NCI-H128 (cell line): ENCODE measurements around the gene GIMAP1.

Experiments
- DNase-seq: peaks from one replicate; lab custom pipeline; 2025; ENCODE audit not compliant: unreplicated experiment; lab: John Stamatoyannopoulos, UW

The GIMAP1 gene

DNA sequence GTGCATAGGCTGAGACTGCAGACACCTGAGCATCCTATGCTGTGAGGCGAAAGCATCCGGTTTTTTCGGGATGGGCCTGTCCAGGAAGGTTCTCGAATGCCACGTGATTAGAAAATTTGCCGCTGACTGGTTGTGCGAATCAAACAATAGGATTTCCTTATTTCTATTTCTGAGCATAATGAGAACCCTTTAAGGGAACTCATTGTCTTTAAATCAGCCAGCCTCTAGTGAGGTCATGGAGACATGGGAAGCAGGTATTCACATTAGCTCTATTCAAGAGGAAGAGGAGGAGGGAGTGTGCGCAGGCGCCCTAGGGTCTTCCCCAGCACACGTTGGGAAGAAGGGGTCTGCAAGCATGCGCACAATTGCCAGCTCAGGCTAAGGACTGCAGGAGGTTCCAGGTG, 5.6 kb downstream of the GIMAP1 start:
- DNase-seq: no peak

DNA sequence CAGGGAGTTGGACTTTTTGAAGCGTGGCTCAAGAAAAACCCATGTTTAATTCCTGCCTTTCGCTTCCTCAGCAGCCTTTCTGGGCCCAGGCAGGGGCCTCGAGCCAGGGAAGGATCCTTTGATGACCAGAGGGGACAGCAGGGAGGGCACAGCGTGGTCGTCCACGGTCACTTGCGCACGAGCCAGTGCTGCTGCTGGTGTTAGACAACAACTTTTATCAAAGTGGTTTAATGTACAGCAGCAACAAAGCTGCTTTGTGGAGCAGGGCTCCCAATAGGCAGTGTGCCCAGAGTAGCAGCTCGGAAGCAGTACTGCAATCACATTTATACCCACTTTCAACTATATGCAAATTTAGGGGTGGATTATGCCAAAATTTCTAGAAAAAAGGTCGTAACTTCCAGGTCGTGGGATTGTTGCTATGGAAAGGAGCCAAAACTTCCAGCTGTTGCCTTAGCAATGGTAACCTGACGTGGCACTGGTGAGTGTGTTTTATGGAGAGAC, 6.1 kb downstream of the GIMAP1 start:
- no peak for DNase-seq

DNA sequence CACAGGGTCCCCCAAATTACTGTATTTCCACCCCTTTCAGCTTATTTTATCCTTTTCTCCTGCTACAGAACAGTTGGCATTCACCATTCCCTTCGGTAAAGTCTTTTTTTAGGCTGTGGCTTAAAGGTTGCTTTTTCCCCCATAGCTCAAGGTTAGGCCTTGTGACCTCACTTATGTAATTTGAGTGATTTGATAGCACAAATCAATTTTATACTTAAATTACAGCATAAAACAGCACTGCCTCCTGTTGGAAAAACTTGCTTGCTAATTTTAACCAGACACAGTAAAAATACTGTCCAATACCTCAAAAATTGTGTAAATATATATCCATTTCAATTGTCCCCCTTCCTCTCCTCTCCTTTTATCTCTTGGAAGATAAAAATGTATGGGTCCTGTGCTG, 7.1 kb downstream of the GIMAP1 start:
- DNase-seq: no peak

DNA sequence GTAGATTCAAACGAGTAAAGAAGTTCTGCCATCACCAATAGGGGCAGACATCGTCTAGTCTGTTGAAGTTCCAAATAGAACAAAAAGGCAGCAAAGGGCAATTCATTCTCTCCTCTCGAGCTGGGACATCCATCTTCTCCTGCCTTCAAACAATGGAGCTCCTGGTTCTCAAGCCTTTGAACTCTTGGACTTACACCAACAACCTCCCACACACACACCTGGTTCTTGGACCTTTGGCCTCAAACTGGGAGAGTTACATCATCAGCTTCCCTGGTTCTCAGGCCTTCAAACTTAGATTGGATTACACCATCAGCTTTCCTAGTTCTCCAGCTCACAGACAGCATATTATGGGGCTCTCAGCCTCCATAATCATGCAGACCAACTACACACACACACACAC, 11.0 kb downstream of the GIMAP1 start:
- no peak for DNase-seq

DNA sequence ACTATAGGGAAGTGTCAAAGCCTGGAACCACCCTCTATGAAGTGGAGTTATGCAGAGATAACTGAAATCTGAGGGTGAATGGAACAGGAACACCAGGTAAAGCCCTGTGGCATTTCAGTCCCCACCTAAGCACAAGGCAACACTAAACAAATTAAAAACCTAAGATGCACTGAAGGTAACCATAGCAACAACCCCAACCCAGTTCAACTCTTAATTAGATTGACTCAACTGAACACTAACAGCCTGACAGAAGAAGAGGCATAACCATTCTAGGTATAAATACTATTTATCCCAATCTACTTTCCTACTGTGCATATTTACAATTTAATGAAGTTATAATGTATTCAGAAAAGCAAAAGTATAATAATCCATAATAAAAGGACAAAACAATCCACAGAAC, 11.6 kb downstream of the GIMAP1 start:
- DNase-seq: no peak

DNA sequence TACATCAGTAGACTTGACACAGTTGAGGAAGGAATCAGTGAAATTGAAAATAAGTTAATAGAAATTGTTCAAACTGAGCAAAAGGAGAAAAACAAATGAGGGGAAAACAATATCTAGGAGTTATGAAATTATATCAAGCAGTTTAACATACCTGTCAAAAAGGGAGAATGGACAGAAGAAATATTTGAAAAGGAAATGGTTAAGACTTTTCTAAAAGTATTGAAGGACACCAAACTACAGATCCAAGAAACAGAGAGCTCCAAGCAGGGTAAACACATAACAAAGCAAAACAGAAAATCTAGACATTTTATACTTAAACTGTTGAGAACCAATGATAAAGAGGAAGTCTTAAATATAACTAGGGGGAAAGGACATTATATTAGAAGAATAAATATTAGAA, 12.2 kb downstream of the GIMAP1 start:
- DNase-seq: no peak

DNA sequence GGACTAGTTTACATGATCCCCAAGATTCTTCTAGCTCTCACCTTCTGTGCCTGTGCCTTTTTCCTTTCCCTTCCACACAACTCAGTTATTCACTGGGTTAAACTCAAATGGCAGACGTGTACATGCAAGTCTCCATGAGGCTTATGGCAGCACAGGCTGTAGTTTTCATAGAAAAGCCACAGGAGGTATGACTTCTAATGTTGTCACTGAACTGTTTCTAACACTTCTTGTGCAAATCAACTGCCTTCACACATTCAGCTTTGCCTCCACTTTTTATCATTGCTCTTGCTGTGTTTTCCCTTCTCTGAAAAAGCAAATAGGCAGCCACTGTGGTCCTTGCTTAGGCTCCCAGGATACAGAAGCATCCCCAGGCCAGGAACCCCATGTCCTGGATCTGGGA, 15.5 kb downstream of the GIMAP1 start:
- DNase-seq: no peak

DNA sequence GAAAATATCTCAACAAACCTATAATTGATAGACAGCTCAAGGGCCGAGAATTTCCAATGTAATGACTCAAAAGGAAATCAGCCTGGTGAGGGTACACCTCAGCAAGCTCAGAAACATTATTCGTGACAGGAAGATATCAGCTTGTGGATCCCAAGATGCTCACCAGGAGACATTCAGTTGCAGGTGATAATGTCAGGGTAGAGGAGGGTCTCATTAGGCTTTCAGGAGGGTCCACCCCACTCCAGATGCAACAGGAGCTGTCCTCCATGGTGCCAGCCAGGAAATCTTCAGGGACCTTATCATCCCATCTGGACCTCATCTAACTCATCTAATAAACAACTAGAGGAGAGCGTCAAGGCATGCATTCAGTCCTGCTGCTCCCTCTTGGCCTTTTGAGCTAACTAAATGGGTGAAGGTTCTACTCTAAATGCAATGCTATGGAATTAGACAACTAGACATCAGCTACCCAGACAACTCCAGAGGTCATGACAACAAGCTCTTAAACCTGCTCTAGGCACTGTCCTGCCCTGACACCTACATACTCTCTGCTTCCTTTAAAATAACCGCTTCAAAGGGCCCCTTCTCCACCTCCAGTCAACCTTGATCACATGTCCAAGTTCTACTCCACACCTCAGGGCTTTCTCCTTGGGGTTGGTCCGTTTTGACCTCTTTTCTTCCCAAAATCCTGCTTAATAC, 16.5 kb downstream of the GIMAP1 start:
- no peak for DNase-seq

DNA sequence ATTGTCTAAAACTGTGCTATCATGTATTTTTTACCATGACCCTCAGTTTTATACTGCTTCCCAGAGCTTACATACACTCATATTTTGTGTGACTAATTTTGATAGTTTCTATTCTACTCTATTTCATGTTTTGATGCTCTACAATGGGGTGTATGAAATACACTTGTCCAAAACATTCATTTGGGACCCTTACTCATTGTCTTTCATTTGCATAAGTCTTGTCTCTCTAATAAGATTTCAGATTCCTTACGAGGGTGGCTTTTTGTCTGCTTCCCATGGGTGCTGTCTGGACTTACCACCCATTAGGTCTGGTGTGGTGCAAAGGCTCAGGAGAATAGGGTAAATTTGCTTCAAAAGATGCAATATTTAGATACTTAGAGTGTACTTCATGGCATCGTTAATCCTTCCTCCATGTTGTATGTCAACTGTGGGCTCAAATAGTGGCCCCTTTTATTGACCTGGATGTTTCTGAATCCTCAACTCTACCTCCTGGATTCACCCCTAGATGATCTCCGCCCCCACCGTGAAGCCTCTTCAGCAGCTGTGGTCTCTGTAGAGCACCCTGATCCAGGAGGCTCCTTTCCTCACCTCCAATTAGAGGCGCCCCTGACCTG, 17.2 kb downstream of the GIMAP1 start:
- DNase-seq: no peak

DNA sequence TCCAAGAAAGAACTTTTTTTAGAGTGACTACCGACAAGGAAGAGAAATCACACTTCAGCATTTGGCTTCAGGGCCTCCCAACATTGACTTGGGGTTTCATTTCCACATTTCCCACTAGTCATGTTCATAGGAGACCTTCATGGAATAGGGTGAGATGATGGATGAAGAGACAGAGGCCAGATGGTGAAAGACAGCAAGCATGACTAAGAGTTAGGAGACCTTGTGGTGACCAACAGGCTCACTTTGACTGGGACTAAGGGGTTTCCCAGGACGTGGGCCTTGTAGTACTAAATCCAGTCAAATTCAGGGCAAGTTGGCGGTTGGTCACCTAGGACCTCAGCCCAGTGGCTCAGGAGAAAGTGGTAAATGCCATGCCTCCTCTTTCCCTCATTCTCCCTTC, 17.8 kb downstream of the GIMAP1 start:
- DNase-seq: no peak

DNA sequence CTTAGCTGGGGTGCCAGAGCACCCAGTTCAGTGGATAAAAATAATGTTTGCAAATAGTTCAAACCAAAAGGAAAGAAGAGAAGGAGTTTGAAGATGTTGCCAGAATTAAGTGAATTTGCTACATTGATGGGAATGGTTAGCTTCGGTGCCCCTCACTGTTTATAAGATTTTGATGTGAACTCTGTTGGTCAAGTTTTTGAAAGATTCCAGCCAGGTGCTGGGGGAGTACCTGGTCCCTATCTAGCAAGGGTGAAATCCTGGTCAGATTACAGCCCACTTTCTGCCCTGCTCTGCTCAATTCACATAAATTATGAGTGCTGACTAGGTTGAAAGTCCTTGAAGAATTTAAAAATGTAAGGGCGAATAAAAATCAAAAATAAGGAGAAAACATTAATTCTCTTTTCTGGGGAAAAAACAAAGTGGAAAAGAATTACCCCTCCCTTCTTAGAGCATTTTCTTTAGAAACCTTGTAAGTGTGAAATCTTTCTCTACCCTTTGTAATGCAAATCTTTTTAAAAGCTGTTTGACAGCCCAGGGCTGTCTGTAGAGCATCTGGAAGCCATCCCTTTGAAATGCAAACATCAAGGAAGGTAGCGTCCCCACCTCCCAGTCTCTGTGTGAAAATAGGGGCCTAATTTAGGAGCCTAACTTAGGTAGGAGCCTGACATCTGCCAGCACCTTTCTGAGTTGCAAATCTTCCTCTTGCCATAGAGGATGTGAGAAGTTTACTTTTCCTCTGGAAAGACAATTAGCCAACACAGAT, 19.4 kb downstream of the GIMAP1 start:
- no peak for DNase-seq

DNA sequence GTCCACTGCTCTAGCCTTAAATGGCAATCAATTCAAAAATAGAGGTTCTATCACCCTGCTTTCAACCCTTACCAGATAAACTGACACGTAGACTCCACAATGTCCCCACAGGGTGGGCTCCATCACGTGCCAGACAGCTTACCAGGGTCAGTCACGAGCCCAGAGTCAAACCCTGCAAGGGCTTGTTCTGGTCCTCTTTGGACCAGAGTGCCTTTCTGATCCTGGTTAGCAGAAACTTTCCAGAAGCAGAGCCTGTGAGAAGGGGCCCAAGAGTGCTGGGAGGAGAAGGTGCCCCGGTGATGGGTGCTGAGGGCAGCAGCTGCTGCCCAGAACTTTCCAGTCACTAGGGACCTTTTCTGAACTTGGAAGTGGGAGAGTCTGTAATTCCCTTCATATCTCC, 20.5 kb downstream of the GIMAP1 start:
- DNase-seq: no peak

DNA sequence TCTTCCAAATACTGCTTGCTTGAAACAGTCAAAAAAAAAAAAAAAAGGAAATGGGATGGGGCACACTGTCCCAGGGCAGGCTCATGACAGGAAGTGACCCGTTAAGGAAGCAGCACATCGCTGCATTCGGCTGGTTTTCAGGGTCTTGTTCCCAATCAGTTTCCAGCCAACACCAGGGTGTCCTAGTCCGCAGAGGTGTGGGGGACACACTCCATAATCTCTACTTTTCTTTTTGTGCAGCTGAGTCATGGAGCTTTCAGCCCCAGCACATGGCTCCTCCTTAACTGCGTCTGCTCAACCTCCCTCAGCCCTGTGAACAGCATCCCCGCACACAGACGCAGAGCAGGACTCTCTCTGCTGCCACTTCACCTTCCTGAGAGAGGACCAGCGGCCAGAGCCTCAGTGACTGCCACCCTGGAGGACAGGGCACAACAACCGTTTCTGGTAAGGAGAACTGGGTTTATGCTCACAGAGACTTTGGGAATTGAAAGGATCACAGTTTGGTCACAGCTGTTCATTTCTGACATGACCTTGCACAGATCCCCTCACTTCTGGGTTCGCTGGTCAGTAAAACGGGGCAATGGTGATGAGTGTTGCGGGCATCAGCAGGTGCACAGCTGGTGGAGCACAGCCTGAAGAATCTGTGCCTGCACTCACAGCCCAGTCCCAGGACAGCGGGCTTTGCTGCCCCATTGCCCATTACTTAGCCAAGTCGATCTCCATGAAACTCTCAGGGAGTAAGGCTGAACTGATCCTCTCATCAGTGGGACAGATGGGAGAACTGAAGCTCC, 21.0 kb downstream of the GIMAP1 start, which contains the start of gene GIMAP5:
Gene GIMAP5 (plus strand): TSS at position 154 of the 791 bp plus-strand sequence. CDS start 3,467 bp downstream, outside the sequence.
- DNase-seq: no peak

DNA sequence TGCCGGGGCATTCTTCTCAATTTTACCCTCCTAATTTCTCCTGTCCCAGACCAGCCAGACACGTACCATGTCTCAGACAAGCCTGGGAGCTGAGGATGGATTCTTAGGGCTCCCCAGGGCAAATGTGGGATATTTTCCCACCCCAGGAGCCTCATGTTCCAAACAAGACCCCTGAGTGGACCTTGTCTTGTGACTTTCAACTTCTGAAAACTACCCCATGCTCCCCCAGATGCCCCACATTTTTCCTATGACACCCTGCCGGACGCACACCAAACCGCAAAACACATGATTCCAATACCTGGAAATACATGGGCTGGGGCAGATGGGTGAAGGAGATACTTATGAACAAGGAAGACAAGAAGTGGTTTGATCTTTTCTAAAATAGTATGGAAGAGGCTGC, 21.7 kb downstream of the GIMAP1 start:
- no peak for DNase-seq

DNA sequence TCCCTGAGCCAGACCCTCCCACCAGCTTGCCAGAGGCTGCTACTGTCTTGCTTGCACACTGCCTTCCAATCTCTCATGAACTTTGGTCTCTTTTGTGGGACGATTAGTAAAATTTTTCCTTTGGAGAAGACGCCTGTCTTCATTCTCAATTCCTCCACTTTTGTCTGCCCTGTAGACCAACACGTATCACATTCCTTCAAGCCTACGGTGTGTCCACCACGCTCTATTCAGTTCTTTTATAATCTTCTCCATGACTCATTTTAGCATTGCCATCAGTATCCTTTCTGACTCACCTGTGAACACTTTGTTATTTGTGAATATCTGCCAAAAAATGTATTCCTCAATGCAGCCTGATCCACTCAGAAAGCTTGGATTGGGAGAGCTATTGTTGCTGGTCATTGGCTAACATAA, 22.2 kb downstream of the GIMAP1 start:
- no peak for DNase-seq

DNA sequence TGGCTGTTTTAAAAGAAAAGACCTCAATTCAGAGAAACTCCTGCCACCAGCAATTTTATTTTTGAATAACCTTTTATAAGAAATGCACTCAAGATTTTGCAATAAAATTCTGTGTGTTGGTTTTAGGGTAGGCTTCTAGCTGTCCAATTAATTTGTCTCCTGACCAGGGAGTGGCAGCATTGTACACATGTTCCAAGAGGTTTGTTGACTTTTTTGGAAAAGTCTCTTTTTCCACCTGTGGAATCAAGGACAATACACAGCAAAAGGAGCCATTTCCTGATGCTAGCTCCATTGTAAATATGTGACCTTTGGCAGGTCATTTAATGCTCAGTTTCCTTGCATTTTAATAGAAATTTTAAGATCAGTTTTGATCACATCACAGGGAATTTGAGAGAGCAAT, 22.6 kb downstream of the GIMAP1 start:
- DNase-seq: no peak

DNA sequence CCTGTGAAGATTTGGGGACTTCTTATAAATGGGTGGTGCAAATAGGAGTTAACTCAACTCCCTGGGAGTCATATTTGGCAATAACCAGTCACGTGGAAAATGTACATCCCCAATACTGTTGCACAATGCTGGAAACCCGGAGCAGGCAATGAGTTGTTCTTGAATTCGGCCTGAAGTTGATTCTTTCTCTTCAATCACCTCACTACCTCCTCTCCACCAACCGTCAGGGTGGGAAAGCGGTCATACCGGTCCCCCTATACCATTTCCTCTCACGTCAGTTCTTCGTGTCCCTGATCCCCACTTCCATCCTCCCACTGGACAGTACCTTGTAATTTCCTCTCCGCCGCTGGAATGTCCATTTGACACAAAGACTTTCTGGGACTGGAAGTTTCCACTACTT, 23.6 kb downstream of the GIMAP1 start:
- DNase-seq: no peak

DNA sequence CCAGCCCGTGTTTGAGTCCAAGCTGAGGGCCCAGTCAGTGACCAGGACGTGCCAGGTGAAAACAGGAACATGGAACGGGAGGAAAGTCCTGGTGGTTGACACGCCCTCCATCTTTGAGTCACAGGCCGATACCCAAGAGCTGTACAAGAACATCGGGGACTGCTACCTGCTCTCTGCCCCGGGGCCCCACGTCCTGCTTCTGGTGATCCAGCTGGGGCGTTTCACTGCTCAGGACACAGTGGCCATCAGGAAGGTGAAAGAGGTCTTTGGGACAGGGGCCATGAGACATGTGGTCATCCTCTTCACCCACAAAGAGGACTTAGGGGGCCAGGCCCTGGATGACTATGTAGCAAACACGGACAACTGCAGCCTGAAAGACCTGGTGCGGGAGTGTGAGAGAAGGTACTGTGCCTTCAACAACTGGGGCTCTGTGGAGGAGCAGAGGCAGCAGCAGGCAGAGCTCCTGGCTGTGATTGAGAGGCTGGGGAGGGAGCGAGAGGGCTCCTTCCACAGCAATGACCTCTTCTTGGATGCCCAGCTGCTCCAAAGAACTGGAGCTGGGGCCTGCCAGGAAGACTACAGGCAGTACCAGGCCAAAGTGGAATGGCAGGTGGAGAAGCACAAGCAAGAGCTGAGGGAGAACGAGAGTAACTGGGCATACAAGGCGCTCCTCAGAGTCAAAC, 26.0 kb downstream of the GIMAP1 start:
- DNase-seq: no peak

DNA sequence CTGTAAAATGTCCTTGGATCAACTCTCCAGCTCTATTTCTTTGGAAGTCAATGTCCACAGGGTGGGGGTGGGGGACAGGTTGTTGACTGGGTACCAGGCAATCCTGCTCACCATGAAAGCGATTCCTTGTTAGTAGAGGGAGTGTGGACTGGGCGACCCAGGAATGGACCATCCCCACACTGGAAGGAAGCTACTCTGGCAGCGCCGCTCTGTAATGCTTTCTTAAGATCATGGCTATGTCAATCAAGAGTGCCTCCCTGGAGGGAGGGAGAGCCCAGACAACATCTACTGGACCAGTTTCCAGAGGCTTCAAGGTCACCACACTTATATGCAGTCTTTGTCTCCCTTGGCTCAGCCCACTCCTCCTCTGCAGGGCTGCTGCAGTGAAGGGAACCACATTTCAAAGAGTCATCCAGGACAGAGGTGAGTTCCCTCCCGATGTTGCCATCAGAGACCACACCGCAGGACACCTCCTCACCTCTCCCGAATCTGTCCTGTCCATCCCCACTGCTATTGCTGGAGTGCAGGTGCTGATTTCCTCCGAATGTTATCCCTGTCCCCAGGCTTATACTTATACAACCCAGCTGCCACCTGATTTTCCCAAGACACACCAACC, 27.7 kb downstream of the GIMAP1 start:
- DNase-seq: no peak

DNA sequence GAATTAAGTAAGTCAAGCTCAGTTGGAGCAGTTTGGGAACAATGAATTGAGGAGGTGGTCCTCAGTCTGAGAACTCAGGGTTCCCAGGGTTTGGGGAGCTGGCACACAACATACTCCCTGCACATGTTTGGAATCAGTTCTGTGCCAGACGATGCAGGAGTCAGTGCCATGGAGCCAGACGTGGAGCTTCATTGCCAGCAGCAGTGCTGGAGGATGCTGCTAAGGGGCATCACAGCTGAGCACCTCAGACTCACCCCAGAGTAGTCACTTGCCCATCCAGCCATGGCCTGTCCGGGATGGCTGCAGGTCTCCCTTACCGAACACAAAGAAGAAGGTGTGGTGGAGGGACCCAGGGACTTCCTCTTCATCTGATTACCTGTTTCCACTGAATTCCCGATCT, 28.7 kb downstream of the GIMAP1 start:
- no peak for DNase-seq
